ENCODE results near the gene C10orf71.

Gene C10orf71

DNA sequence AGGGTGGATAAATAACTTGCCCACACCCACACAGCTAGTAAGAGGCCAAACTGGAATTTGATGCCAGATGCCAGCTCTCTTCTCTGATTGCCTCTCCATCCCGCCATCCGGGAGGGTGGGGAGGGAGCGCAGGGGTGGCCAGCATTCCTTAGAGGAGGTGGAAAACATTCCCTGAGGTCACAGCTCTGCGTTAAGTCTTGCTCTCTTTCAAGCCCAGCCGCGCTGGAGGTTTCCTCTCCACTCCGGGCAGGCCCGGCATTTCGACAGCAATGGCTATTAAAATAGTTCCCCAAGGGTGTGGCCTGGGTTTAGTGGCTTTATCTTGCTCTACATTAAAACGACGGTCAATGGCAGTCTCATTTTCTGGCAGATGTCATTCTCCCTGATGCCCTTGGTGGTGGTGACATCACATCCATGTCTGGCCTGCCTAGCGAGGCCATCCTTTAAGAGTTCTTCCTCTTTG, 16.1 kb upstream of the C10orf71 start:
- TF ChIP-seq YY1 (IDR thresholded peaks at IDR 0.05; ENCODE audit: low read depth) (no peak), CREB1 (IDR thresholded peaks at IDR 0.05; ENCODE audit: low read depth) (no peak), EGR1 (IDR thresholded peaks at IDR 0.05) (no peak), CEBPB (IDR thresholded peaks at IDR 0.05) (no peak), ZBTB7A (IDR thresholded peaks at IDR 0.05; ENCODE audit: low read depth) (no peak)
- TF ChIP-seq, protein P1, sequence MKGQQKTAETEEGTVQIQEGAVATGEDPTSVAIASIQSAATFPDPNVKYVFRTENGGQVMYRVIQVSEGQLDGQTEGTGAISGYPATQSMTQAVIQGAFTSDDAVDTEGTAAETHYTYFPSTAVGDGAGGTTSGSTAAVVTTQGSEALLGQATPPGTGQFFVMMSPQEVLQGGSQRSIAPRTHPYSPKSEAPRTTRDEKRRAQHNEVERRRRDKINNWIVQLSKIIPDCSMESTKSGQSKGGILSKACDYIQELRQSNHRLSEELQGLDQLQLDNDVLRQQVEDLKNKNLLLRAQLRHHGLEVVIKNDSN (IDR thresholded peaks at IDR 0.05) = no peak

DNA sequence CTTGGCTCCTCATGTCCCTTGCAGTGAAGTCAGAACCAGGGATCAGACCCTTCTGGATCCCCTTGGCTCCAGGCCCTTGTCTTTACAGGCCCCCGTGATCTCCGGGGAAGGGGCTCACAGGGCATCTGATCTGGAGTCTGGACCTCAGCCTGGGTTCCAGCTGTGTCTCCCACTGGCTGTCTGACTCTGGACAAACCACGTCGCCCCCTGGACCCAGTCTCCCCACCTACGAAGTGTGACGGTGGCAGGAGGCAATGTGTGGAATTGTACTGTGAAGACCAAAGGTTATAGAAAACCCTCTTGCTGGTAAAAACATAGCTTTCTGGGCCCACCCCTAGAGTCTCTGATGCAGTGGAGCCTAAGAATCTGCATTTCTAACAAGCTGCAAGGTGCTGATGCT, 15.5 kb upstream of the C10orf71 start:
- TF ChIP-seq CREB1 (IDR thresholded peaks at IDR 0.05; ENCODE audit: low read depth) = no peak
- TF ChIP-seq, protein P2, sequence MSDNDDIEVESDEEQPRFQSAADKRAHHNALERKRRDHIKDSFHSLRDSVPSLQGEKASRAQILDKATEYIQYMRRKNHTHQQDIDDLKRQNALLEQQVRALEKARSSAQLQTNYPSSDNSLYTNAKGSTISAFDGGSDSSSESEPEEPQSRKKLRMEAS (IDR thresholded peaks at IDR 0.05) = no peak
- TF ChIP-seq TCF12 (IDR thresholded peaks at IDR 0.05; ENCODE audit: low read depth) = no peak
- no peak for TF ChIP-seq EGR1 (IDR thresholded peaks at IDR 0.05)
- TF ChIP-seq TEAD4 (IDR thresholded peaks at IDR 0.05) = no peak
- TF ChIP-seq, protein P1 (IDR thresholded peaks at IDR 0.05) = no peak
- no peak for TF ChIP-seq EP300 (IDR thresholded peaks at IDR 0.05; ENCODE audit: borderline replicate concordance)
- TF ChIP-seq RAD21 (IDR thresholded peaks at IDR 0.05; ENCODE audit: low read depth) = no peak
- no peak for TF ChIP-seq ZBTB7A (IDR thresholded peaks at IDR 0.05; ENCODE audit: low read depth)
- no peak for TF ChIP-seq FOXM1 (IDR thresholded peaks at IDR 0.05; ENCODE audit: borderline replicate concordance, low read depth)

DNA sequence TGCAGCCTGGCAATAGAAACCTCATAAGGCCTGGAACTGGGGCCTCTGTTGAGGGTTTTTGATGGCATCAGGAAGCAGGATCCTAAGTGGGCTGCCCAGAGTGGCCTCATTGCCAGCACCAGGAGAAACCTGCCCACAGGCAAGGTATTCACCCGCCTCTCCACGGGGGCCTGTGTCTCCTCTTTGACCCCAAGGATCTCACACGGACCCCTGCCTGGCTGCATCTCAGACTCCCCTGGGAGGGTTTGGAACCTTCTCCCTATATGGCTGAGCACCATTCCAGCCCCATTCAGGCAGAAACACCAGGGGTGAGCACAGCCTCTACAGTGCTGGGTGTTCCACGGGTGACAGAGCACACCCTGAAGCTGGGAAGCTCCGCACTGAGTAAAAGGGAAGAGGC, 14.6 kb upstream of the C10orf71 start:
- TF ChIP-seq, protein P3, sequence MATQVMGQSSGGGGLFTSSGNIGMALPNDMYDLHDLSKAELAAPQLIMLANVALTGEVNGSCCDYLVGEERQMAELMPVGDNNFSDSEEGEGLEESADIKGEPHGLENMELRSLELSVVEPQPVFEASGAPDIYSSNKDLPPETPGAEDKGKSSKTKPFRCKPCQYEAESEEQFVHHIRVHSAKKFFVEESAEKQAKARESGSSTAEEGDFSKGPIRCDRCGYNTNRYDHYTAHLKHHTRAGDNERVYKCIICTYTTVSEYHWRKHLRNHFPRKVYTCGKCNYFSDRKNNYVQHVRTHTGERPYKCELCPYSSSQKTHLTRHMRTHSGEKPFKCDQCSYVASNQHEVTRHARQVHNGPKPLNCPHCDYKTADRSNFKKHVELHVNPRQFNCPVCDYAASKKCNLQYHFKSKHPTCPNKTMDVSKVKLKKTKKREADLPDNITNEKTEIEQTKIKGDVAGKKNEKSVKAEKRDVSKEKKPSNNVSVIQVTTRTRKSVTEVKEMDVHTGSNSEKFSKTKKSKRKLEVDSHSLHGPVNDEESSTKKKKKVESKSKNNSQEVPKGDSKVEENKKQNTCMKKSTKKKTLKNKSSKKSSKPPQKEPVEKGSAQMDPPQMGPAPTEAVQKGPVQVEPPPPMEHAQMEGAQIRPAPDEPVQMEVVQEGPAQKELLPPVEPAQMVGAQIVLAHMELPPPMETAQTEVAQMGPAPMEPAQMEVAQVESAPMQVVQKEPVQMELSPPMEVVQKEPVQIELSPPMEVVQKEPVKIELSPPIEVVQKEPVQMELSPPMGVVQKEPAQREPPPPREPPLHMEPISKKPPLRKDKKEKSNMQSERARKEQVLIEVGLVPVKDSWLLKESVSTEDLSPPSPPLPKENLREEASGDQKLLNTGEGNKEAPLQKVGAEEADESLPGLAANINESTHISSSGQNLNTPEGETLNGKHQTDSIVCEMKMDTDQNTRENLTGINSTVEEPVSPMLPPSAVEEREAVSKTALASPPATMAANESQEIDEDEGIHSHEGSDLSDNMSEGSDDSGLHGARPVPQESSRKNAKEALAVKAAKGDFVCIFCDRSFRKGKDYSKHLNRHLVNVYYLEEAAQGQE (IDR thresholded peaks at IDR 0.05; ENCODE audit: low read depth) = no peak
- TF ChIP-seq EP300 (IDR thresholded peaks at IDR 0.05; ENCODE audit: borderline replicate concordance) = no peak
- TF ChIP-seq FOXM1 (IDR thresholded peaks at IDR 0.05; ENCODE audit: borderline replicate concordance, low read depth) = no peak
- no peak for TF ChIP-seq CEBPB (IDR thresholded peaks at IDR 0.05)
- TF ChIP-seq TAF1 (IDR thresholded peaks at IDR 0.05; ENCODE audit: low read depth) = no peak
- TF ChIP-seq RAD21 (IDR thresholded peaks at IDR 0.05; ENCODE audit: low read depth) = no peak
- no peak for TF ChIP-seq TEAD4 (IDR thresholded peaks at IDR 0.05)
- TF ChIP-seq TCF12 (IDR thresholded peaks at IDR 0.05; ENCODE audit: low read depth) = no peak
- no peak for TF ChIP-seq NFIC (IDR thresholded peaks at IDR 0.05)
- TF ChIP-seq YY1 (IDR thresholded peaks at IDR 0.05; ENCODE audit: low read depth) = no peak
- TF ChIP-seq, protein P1 (IDR thresholded peaks at IDR 0.05) = no peak
- no peak for TF ChIP-seq ZBTB7A (IDR thresholded peaks at IDR 0.05; ENCODE audit: low read depth)
- TF ChIP-seq, protein P2 (IDR thresholded peaks at IDR 0.05) = no peak
- no peak for TF ChIP-seq CREB1 (IDR thresholded peaks at IDR 0.05; ENCODE audit: low read depth)
- no peak for TF ChIP-seq EGR1 (IDR thresholded peaks at IDR 0.05)

DNA sequence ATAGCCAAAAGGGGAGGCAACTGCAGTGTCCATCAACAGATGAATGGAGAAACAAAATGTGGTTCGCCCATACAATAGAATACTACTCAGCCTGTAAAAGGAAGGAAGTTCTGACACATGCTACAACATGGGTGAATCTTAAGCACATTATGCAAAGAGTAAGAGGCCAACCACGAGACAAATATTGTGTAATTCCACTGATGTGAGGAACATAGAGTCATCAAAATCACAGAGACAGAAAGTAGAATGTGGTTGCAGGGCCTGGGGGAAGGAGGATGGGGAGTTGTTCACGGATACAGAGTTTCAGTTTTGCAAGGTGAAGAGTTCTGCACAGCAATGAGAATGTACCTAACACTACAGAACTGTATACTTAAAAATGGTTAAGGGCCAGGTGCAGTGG, 13.7 kb upstream of the C10orf71 start:
- TF ChIP-seq ZBTB7A (IDR thresholded peaks at IDR 0.05; ENCODE audit: low read depth) (no peak), YY1 (IDR thresholded peaks at IDR 0.05; ENCODE audit: low read depth) (no peak), EGR1 (IDR thresholded peaks at IDR 0.05) (no peak), FOXM1 (IDR thresholded peaks at IDR 0.05; ENCODE audit: borderline replicate concordance, low read depth) (no peak), TEAD4 (IDR thresholded peaks at IDR 0.05) (no peak), NFIC (IDR thresholded peaks at IDR 0.05) (no peak), RAD21 (IDR thresholded peaks at IDR 0.05; ENCODE audit: low read depth) (no peak), TAF1 (IDR thresholded peaks at IDR 0.05; ENCODE audit: low read depth) (no peak)
- TF ChIP-seq, protein P1 (IDR thresholded peaks at IDR 0.05) = no peak
- TF ChIP-seq, protein P3 (IDR thresholded peaks at IDR 0.05; ENCODE audit: low read depth) = no peak

DNA sequence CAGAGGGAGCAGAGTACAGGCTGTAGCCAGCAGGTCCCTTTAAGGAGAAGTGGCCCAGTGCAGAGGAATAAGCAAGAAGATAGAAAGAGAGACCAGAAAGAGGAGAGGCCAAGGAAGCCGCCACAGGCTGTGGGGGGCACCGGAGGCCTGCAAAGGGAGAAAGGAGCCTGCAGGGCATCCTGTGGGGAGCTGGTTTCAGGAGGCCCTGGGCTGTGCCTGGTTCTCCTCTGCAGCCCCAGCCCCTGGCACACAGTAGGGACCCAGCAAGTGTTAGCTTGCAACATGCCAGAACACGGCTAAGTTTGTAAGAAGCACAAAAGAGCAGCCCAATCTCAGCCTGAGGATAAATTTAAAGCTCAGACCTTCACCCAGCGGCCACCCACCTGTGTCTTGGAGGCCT, 12.3 kb upstream of the C10orf71 start:
- TF ChIP-seq TAF1 (IDR thresholded peaks at IDR 0.05; ENCODE audit: low read depth) = no peak
- no peak for TF ChIP-seq ZBTB7A (IDR thresholded peaks at IDR 0.05; ENCODE audit: low read depth)
- TF ChIP-seq CREB1 (IDR thresholded peaks at IDR 0.05; ENCODE audit: low read depth) = no peak
- TF ChIP-seq, protein P2 (IDR thresholded peaks at IDR 0.05) = no peak
